Measurements from ENCODE around the gene AQP12B.
A peak's percentile ranks its signal among the peaks of the same experiment; 100 is the strongest.

Gene AQP12B

DNA sequence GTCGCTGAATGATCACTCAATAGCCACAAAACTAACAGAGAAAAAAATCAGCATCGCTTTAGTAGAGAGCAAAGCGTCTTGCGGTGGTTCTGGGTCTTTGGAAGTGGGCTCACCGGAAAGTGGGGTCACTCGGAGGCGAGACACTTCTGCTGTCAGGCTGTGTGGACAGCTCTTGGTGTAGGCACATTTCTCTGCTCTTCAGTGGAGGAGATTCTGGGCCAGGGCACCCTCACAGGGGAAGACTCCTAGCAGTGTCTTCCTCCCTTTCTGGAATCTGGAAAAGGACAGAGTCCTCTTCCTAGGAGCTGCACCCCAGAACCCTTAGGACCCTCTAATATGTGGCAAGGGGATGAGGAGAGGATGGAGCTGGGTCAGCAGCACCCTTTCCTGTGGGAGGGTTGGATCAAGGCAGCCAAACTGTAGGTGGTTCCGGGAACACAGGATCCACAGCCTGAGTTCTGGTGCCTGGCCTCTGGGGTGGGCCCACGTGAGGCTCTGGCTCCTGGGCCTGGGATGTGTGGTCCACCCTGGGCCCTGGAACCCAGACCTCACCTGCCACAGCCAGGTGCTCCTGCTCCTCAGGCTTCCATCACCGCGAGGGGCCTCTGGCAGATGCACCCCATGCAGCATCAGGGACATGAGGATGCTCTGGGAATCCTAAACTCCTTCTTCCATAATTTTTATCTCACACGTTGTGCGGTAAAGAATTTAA, 32.3 kb downstream of the AQP12B start:
- DNase-seq (ENCODE audit: low spot score) (peak; percentile 1), FAIRE-seq (no peak)

- no peak for DNase-seq (ENCODE audit: low spot score)
- no peak for FAIRE-seq
Measured at GRCh38 chr2:240649331-240649730, 33.4 kb downstream of the AQP12B start.

GRCh38 chr2:240648650-240649275, 33.9 kb downstream of the AQP12B start:
- DNase-seq (ENCODE audit: low spot score): peak; percentile 1
- no peak for FAIRE-seq

GRCh38 chr2:240648155-240648649, 34.5 kb downstream of the AQP12B start:
- FAIRE-seq: no peak
- no peak for DNase-seq (ENCODE audit: low spot score)

GRCh38 chr2:240647503-240648154, 35.1 kb downstream of the AQP12B start:
- FAIRE-seq: no peak

GRCh38 chr2:240646900-240647502, 35.7 kb downstream of the AQP12B start:
- DNase-seq (ENCODE audit: low spot score) (no peak), FAIRE-seq (no peak)

More at GRCh38 chr2:240647503-240648154, 35.1 kb downstream of the AQP12B start:
- no peak for DNase-seq (ENCODE audit: low spot score)

DNA sequence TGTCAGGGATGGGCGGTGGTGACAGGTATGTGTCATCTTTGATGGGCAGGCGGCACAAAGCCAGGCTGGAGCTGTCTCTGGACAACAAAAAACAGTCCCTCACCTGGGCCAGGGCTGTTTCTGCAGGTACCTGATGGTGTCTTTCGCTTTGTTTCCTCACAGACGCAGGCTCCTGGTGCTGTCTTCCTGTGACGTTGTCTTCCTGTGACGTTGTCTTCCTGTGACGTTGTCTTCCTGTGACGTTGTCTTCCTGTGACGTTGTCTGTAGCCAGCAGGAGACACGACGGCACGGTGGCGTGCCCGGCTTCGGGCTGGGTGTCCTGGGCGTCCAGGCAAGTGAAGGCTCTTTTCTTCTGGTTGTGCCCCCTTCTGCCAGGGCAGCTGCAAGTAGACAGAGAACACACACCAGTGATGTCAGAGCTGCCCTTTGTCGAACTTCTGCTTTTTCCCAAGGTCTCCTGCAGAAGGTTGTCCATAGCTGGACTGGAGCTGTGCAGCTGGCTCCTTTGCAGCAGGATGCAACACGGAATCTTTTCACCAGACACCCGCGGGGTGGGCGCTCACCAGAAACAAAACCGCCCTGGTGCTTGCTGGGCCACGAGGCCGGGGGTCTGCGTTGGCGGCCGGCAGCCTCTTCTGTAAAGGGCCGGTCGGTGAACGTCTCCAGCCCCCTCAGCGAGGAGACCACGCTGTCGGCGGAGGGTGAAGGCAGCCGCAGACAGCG, 36.3 kb downstream of the AQP12B start:
- FAIRE-seq (peak; percentile 86), DNase-seq (ENCODE audit: low spot score) (peak; percentile 40)

- FAIRE-seq (peak; percentile 83), DNase-seq (ENCODE audit: low spot score) (no peak)
Measured at GRCh38 chr2:240645801-240646175, 36.9 kb downstream of the AQP12B start.

- FAIRE-seq: no peak
Measured at GRCh38 chr2:240645346-240645745, 37.3 kb downstream of the AQP12B start.

DNA sequence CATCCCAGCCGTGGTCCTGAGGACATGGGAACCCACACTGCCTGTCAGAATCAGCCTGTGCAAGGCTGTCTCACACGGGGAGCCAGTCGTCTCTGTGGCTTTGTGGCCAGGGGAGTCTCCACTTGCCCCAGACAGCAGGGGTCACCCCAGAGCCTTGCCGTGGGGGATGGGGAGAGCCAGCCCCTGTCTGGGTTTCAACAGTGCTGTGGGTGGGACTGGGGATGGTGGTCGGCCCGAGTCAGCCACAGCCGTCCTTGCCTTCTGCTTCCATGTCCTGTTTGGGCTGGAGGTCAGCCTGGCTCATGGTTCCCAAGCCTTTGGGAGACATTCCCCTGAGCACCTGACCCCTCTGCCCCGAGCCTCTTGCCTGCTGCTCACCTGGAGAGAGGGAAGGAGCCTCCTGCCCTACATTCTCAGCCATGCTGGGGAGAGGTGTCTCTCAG, 37.8 kb downstream of the AQP12B start:
- no peak for DNase-seq (ENCODE audit: low spot score)
- FAIRE-seq: no peak

More at GRCh38 chr2:240645346-240645745, 37.3 kb downstream of the AQP12B start:
- DNase-seq (ENCODE audit: low spot score): no peak

DNA sequence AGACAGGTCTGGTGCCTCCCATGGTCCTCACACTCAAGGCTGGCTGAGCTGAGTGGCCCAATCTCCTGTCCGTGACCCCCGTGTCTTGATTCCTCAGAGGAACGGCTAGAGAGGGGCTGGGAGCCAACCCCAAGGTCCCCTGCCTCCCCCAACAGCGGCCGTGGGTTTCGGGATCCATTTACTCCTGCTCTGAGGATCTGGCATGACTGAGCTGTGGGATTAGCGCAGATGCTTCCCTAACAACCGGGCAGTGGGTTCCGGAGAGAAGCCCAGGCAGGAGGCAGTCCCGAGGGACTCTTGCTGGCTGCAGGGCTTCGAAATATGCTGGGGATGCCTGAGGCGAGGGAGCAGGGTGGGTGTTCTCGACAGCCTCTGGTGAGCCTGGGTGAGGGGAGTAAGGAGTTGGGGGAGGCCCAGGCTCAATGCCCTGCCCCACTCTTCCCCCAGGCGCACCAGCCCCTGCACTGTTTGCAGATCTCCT, 38.5 kb downstream of the AQP12B start:
- FAIRE-seq (no peak), DNase-seq (ENCODE audit: low spot score) (no peak)

DNA sequence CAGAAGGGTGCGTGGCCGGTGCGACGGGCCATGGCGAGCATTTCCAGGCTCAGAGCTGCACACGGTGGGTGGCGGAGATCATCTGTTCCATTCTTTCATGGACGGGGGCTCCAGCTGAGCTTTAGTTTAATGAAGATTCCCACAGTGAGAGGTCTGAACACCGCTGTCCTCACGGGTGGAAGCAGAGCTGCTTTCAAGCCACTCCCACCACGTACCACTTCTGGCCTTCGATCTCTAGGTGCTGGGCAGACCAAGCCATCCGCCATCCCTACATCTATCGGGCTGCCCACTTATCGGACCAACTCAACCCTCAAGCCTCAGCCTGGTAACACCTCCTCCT, 38.9 kb downstream of the AQP12B start:
- no peak for FAIRE-seq
- DNase-seq (ENCODE audit: low spot score): no peak

GRCh38 chr2:240643093-240643810, 39.4 kb downstream of the AQP12B start:
- DNase-seq (ENCODE audit: low spot score): no peak
- no peak for FAIRE-seq

DNA sequence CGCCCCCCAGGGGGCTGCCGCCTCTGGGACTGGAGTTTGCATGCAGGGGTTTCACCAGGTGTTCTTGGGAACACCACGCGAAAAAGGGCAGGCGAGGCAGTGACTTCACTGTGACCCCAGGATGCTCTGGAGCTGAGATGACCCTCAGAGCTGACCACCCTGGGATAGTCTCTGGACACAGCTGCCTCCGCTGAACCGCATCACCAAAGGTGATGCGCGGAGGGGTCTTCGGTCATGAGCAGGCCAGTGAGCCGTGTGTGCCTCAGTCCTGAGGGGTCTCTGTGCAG, 39.9 kb downstream of the AQP12B start:
- DNase-seq (ENCODE audit: low spot score): no peak
- FAIRE-seq: no peak

DNA sequence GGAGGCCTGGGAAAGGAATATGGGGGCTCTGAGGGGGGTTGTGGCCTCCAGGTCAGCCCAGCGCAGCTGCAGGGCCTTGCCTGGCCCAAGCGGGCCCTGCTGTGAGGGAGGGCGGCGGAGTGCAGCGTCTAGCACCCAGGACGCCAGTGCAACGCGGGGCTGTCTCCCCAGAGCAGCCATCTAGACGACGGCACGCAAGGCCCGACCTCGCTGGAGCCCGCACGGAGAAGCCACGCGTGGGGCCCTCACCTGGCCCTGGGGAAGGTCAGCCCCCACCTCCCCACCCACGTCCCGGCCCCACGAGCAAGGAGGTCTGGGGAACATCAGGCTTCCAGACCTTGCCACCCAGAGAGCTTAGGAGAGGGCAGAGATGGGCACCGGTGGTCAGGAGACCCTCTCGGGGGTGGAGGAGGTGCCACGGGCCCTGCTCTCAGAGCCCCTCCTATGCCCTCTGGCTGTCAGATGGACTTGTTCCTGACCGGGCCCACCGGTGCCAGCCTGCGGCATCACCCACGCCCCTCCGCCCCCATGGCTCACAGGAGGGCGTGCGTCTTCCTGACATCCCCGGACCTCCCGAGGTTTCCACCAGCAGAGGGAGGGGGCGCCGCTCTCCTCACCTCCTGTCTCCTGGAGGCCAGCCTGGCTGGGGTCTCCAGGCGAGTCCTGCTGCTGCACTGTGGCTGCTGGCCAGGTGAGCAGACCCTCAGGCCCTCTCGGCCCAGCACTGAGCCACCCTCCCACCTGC, 40.5 kb downstream of the AQP12B start:
- DNase-seq (ENCODE audit: low spot score) (no peak), FAIRE-seq (no peak)

DNA sequence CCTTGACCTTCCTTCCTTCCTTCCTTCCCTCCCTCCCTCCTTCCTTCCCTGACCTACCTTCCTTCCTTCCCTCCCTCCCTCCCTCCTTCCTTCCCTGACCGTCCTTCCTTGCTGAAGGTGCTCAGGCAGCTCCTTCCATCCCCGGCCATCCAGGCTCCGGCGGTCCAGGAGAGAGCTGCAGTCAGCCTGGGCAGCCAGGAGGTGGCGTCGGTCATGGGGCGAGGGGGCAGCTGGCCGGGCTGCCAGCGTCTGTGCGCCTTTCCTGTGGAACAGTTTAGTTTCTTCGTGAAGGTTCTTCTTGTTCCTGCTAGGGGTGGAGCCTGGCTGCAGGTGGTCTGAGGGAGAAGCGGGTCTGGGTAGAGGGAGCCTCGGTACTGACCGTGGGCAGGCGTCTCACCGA, 41.7 kb downstream of the AQP12B start:
- DNase-seq (ENCODE audit: low spot score): peak; percentile 76
- FAIRE-seq: peak; percentile 17

GRCh38 chr2:240639566-240639965, 43.1 kb downstream of the AQP12B start:
- DNase-seq (ENCODE audit: low spot score) (no peak), FAIRE-seq (no peak)

DNA sequence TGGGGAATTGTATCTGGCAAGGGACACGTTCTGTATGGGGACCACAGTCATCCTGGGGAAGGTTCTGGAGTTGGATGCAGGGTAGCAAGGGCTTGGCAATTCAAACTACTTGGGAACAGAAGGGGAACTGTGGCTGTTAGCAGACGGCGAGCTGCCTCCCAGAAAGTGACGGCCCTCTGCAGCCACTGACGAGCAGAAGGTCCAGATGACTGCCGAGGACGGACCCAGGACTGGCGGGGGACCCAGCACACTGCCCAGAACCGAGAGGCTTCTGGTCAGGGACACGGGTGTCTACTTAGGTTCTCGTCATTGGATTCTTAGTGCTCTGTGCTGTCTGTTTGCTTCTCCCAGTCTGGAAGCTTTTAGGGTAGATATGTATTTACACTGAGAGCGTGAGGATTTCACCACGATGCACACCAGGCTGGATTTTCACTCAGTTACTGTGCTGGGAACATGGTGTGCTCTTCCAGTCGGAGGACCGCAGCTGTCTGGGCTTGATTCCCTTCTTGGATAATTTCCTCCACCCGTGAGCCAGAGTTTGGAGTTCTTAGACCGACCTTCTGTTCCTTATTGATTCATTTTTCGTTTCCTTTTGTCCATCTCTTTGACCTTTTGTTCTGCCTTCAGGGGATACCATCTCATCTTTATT, 44.0 kb downstream of the AQP12B start:
- no peak for DNase-seq (ENCODE audit: low spot score)
- FAIRE-seq: no peak

GRCh38 chr2:240637901-240638345, 44.8 kb downstream of the AQP12B start:
- FAIRE-seq (no peak), DNase-seq (ENCODE audit: low spot score) (no peak)
